IPS-20b (cell line): ENCODE measurements around the gene RPS17.
"Not testable (repeated sequence)": the region's sequence is repeated elsewhere in the genome, so short reads cannot be mapped to it uniquely, and the experiment has no call there.

ENCODE experiments used
- H3K27ac ChIP-seq: one replicate; pipeline ENCODE4 v1.5.1; 2013; ENCODE audit warnings: low read length
- H3K27me3 ChIP-seq: 2 replicates; pipeline ENCODE4 v1.6.1; 2013; ENCODE audit warnings: mild to moderate bottlenecking, low read length, inconsistent platforms; ENCODE audit not compliant: insufficient read depth
- H3K36me3 ChIP-seq: 2 replicates; pipeline ENCODE4 v1.6.1; 2013; ENCODE audit warnings: low read depth, mild to moderate bottlenecking, inconsistent platforms, low read length, moderate library complexity; ENCODE audit not compliant: insufficient read depth
- H3K4me1 ChIP-seq: 2 replicates; pipeline ENCODE4 v1.6.1; 2013; ENCODE audit warnings: mild to moderate bottlenecking, control low read depth, inconsistent platforms, low read length, moderate library complexity; ENCODE audit not compliant: insufficient read depth
- H3K4me3 ChIP-seq: 2 replicates; pipeline ENCODE4 v1.5.1; 2013; ENCODE audit warnings: mild to moderate bottlenecking, low read length, inconsistent platforms
- H3K9ac ChIP-seq: 2 replicates; pipeline ENCODE4 v1.6.1; 2013; ENCODE audit warnings: low read depth, mild to moderate bottlenecking, inconsistent platforms, low read length, moderate library complexity
- H3K9me3 ChIP-seq: 2 replicates; pipeline ENCODE4 v1.6.1; 2013; ENCODE audit warnings: mild to moderate bottlenecking, low read depth, low read length, inconsistent platforms; ENCODE audit not compliant: insufficient read depth

The RPS17 gene

GRCh38 chr15:82502700-82503339 lies 37.4 kb downstream of the RPS17 start:
- not testable (repeated sequence) for H3K36me3 ChIP-seq, H3K27ac ChIP-seq

DNA sequence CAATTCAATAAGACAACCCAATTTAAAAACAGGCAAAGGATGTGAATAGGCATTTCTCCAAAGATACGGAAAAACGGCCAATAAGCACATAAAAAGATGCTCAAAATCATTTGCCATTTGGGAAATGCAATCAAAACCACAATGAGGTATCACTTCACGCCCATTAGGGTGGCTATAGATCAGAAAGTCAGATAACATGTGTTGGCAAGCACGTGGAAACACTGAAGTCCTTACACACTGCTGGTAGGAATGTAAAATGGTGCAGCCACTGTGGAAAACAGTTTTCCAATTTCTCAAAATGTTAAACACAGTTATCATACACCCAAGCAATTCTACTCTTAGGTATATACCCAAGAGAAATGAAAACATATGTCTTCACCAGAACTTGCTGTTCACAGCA lies 39.5 kb downstream of the RPS17 start:
- not testable (repeated sequence) for H3K4me1 ChIP-seq, H3K27ac ChIP-seq

More at GRCh38 chr15:82502700-82503339, 37.4 kb downstream of the RPS17 start:
- H3K27me3 ChIP-seq, H3K9ac ChIP-seq, H3K4me1 ChIP-seq, H3K4me3 ChIP-seq, H3K9me3 ChIP-seq: not testable (repeated sequence)

DNA sequence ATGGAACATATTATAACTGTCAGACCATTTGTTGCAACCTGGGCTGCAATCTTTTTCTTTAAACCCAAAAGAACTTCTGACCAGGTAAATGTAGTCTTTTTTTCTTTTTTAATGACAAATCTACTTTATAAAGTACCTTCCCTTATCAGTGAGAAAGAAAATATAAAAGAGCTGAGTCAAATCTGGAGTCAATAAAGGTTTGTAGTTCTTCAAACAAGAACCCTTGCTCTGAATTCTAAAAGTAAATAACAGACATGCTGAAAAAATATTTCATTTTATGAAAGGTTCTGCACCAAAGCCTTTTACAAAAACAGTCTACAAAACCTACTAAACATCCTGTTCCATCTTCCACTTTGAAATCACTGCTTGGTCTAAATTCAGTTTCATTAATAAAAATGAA lies 42.3 kb downstream of the RPS17 start:
- H3K27ac ChIP-seq, H3K27me3 ChIP-seq, H3K4me3 ChIP-seq, H3K4me1 ChIP-seq, H3K36me3 ChIP-seq, H3K9me3 ChIP-seq, H3K9ac ChIP-seq: not testable (repeated sequence)

More for the DNA sequence above, 39.5 kb downstream of the RPS17 start:
- not testable (repeated sequence) for H3K9me3 ChIP-seq, H3K4me3 ChIP-seq, H3K9ac ChIP-seq, H3K27me3 ChIP-seq, H3K36me3 ChIP-seq

DNA sequence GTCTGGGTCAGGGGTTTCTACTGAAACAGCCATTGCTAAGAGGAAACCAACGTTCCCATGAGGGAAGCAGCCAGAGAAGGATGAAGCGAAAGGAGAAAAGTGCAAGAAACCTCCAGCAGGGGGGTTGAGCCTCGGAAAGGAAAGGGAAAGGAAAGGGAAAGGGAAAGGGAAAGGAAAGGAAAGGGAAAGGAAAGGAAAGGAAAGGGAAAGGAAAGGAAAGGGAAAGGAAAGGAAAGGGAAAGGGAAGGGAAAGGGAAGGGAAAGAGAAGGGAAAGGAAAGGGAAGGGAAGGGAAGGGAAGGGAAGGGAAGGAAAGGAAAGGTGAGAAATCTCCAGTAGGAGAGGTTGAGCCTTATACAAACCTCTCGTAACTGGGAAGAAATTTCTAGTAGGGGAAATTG lies 52.0 kb downstream of the RPS17 start:
- not testable (repeated sequence) for H3K27ac ChIP-seq, H3K36me3 ChIP-seq, H3K4me1 ChIP-seq, H3K9me3 ChIP-seq, H3K4me3 ChIP-seq, H3K27me3 ChIP-seq, H3K9ac ChIP-seq

DNA sequence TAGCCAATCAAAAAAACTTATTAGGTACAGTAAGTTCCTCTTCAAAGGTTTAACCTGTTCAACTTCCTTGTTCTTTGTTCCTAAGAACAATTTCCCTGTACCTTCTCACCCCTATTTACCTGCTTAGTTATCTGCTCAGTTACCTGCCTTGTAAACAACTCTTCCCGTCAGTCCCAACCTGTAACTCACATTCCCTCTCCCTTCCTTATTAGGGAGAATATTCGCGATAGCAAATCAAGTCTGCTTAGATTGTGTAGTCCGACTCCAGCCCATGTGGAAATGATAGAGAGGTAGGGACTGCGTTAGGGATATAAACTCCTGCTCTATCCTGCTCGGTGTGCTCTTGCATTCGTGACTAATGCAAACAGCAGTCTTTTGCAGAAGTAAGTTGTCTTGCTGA lies 53.2 kb downstream of the RPS17 start:
- not testable (repeated sequence) for H3K9me3 ChIP-seq, H3K9ac ChIP-seq, H3K4me3 ChIP-seq, H3K4me1 ChIP-seq, H3K36me3 ChIP-seq, H3K27ac ChIP-seq, H3K27me3 ChIP-seq
